ENCODE data around the gene FAM53B.

Gene FAM53B

GRCh38 chr10:124678557-124679240, 65.5 kb downstream of the FAM53B start:
- no peak for DNase-seq (ENCODE audit: low read depth)
- no peak overlapping the region for H3K4me3 ChIP-seq (ENCODE audit: low read depth, low read length)
- TF ChIP-seq CTCF (IDR thresholded peaks at IDR 0.05; ENCODE audit: control insufficient read depth, extremely low read depth, insufficient read depth) = no peak

- DNase-seq (ENCODE audit: low read depth) = no peak
- no peak for TF ChIP-seq CTCF (IDR thresholded peaks at IDR 0.05; ENCODE audit: control insufficient read depth, extremely low read depth, insufficient read depth)
- H3K4me3 ChIP-seq (ENCODE audit: low read depth, low read length) = no peak overlapping the region
Measured at GRCh38 chr10:124677749-124678556, 66.2 kb downstream of the FAM53B start.

GRCh38 chr10:124677293-124677699, 66.9 kb downstream of the FAM53B start:
- TF ChIP-seq CTCF (IDR thresholded peaks at IDR 0.05; ENCODE audit: control insufficient read depth, extremely low read depth, insufficient read depth) = no peak
- no peak overlapping the region for H3K4me3 ChIP-seq (ENCODE audit: low read depth, low read length)

GRCh38 chr10:124676416-124677062, 67.6 kb downstream of the FAM53B start:
- no peak for TF ChIP-seq CTCF (IDR thresholded peaks at IDR 0.05; ENCODE audit: control insufficient read depth, extremely low read depth, insufficient read depth)
- no peak for DNase-seq (ENCODE audit: low read depth)
- no peak overlapping the region for H3K4me3 ChIP-seq (ENCODE audit: low read depth, low read length)

More at GRCh38 chr10:124677293-124677699, 66.9 kb downstream of the FAM53B start:
- DNase-seq (ENCODE audit: low read depth) = no peak

GRCh38 chr10:124675824-124676223, 68.4 kb downstream of the FAM53B start:
- no peak for DNase-seq (ENCODE audit: low read depth)
- no peak overlapping the region for H3K4me3 ChIP-seq (ENCODE audit: low read depth, low read length)
- TF ChIP-seq CTCF (IDR thresholded peaks at IDR 0.05; ENCODE audit: control insufficient read depth, extremely low read depth, insufficient read depth) = no peak

- TF ChIP-seq CTCF (IDR thresholded peaks at IDR 0.05; ENCODE audit: control insufficient read depth, extremely low read depth, insufficient read depth) = no peak
- H3K4me3 ChIP-seq (ENCODE audit: low read depth, low read length) = no peak overlapping the region
- no peak for DNase-seq (ENCODE audit: low read depth)
Measured at GRCh38 chr10:124675261-124675660, 68.9 kb downstream of the FAM53B start.

Measured in LNCaP clone FGC (cell line).